Natural killer cell (primary cell): ENCODE results near the gene EBNA1BP2. TPM values are rescaled to one million over a fixed set of nuclear protein-coding genes. Genes with fewer than 3 reads are reported as not detected.
"Not testable (repeated sequence)": the region's sequence is repeated elsewhere in the genome, so short reads cannot be mapped to it uniquely, and the experiment has no call there.

Experiments used
- ATAC-seq, 3 donors: fragments of 150-1000 bp in 2 of 3; fragments of 200-7000 bp in 1 of 3; cut with Tn5 transposase; 1 replicate in 1 of 3; 2 replicates in 2 of 3; pipeline ENCODE4 v1.10.0; 2021; ENCODE audit warnings: mild to moderate bottlenecking in 2 of 3, moderate library complexity in 2 of 3
- DNase-seq, 2 donors: peaks; one replicate each; pipeline versions ENCODE4 v3.0.0 to v3.0.0-alpha.2; 2013 to 2021; ENCODE audit warnings: mixed read lengths in 1 of 2
- H3K27ac ChIP-seq: one replicate; pipeline ENCODE4 v1.5.1; 2013; ENCODE audit warnings: mild to moderate bottlenecking, low read length
- H3K27me3 ChIP-seq: one replicate; pipeline ENCODE4 v1.6.1; 2013; ENCODE audit warnings: low read length; ENCODE audit not compliant: control insufficient read depth, insufficient read depth
- H3K36me3 ChIP-seq: one replicate; pipeline ENCODE4 v1.6.1; 2013; ENCODE audit warnings: low read length; ENCODE audit not compliant: control insufficient read depth, insufficient read depth
- H3K4me1 ChIP-seq: one replicate; pipeline ENCODE4 v1.6.1; 2013; ENCODE audit warnings: low read length; ENCODE audit not compliant: control insufficient read depth, insufficient read depth
- H3K4me3 ChIP-seq: one replicate; pipeline ENCODE4 v1.5.1; 2013; ENCODE audit warnings: low read length
- H3K9me3 ChIP-seq: one replicate; pipeline ENCODE4 v1.6.1; 2013; ENCODE audit warnings: low read length; ENCODE audit not compliant: control insufficient read depth, insufficient read depth
- H3K27ac Mint-ChIP-seq, 2 donors: one replicate each; pipeline ENCODE4 v1.8.0; 2022; ENCODE audit warnings: mild to moderate bottlenecking in 2 of 2, mixed read lengths in 2 of 2, moderate library complexity in 1 of 2
- H3K27me3 Mint-ChIP-seq, 2 donors: one replicate each; pipeline ENCODE4 v1.8.0; 2022; ENCODE audit warnings: low read depth in 2 of 2, mixed read lengths in 2 of 2
- H3K36me3 Mint-ChIP-seq: one replicate; pipeline ENCODE4 v1.8.0; 2022; ENCODE audit warnings: mixed read lengths
- H3K4me1 Mint-ChIP-seq, 2 donors: one replicate each; pipeline ENCODE4 v1.8.0; 2022; ENCODE audit warnings: mixed read lengths in 2 of 2
- H3K4me3 Mint-ChIP-seq: one replicate; pipeline ENCODE4 v1.8.0; 2022; ENCODE audit warnings: mild to moderate bottlenecking, moderate library complexity, mixed read lengths
- H3K9me3 Mint-ChIP-seq, 2 donors: one replicate each; pipeline ENCODE4 v1.8.0; 2022; ENCODE audit warnings: mixed read lengths in 2 of 2
- CTCF ChIP-seq: fragments of 200-600 bp; IDR thresholded peaks from one replicate; pipeline ENCODE4 v1.8.0; 2022; ENCODE audit warnings: antibody characterized with exemption
- WGBS: methylation state at CpG from one replicate; pipeline ENCODE4 v1.1.7; 2013; ENCODE audit warnings: missing lambda C conversion rate; ENCODE audit not compliant: insufficient coverage; 5-methylcytosine and 5-hydroxymethylcytosine counted together
- intact Hi-C: fragments of 100-400 bp; cut with micrococcal nuclease; formaldehyde crosslinking; loops from one replicate; pipeline ENCODE4 v1.14.2; 2022
- total RNA-seq, 4 donors: library from RNA; stranded (reverse); fragments of 120-200 nt in 1 of 4; gene quantifications; one replicate each; pipeline versions ENCODE4 v1.2.3 to v1.2.4, GENCODE V29; 2013 to 2022

EBNA1BP2 gene
- total RNA-seq, 3 donors from 2014 or later (not counting 1 experiment from before 2014, with no cell fraction given): 21.2 to 28.5 (median 23.6) TPM

DNA sequence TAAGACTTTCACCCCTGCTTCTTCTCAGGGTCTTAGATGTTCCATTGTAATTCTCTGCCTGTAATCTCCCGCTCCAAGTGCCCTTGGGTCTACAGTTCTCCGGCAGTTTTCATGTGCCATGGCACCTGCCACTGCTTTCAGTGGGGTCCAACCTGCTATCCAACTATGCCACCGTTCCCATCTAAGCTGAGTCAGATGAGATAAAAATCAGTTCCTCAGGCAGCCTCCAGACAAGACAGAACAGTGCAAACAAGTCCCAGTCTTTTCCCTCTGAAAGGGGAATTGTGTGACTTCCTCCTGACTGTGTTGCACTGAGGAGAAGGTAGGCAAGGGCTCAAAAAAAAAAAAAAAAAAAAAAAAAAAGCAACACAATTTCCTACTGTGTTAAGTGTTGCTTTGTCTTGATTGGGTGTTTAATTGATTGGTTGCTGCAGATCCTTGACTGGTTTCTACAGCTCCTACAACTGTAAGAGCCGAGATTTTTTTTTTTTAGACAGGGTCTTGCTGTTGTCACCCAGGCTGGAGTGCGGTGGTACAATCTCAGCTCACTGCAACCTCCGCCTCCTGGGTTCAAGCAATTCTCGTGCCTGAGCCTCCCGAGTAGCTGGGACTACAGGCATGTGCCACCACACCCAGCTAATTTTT lies 50.7 kb downstream of the EBNA1BP2 start:
- Histone ChIP-seq H3K36me3 (no peaks in the 10 kb centered on the region), H3K4me3 (no peak overlapping the region), H3K27me3 (no peaks in the 10 kb centered on the region), H3K27ac (no peak overlapping the region), H3K4me1 (no peaks in the 10 kb centered on the region), H3K9me3 (no peaks in the 10 kb centered on the region)
- WGBS: 81% methylated on average over 8 of the region's 8 CpGs
- peaks cover 14 to 34% of the 10 kb centered on the region in 2 donors for H3K27me3 Mint-ChIP-seq
- H3K36me3 Mint-ChIP-seq: no peaks in the 10 kb centered on the region
- ATAC-seq (no peak), DNase-seq (no peak)
- intact Hi-C loops: no loop called here
- no peak for TF ChIP-seq CTCF
- H3K4me1 Mint-ChIP-seq: no peaks in the 10 kb centered on the region
- no peak overlapping the region for H3K4me3 Mint-ChIP-seq
- H3K27ac Mint-ChIP-seq: no peak overlapping the region
- no peaks in the 10 kb centered on the region for H3K9me3 Mint-ChIP-seq

DNA sequence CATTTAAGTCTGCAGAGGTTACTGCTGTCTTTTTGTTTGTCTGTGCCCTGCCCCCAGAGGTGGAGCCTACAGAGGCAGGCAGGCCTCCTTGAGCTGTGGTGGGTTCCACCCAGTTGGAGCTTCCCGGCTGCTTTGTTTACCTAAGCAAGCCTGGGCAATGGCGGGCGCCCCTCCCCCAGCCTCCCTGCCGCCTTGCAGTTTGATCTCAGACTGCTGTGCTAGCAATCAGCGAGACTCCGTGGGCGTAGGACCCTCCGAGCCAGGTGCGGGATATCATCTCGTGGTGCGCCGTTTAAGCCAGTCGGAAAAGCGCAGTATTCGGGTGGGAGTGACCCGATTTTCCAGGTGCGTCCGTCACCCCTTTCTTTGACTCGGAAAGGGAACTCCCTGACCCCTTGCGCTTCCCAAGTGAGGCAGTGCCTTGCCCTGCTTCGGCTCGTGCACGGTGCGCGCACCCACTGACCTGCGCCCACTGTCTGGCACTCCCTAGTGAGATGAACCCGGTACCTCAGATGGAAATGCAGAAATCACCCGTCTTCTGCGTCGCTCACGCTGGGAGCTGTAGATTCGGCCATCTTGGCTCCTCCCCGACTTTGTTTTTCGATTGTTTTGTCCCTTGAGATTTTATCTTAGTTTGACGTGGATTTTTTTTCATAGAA lies 52.0 kb downstream of the EBNA1BP2 start:
- 90% methylated on average over 20 of the region's 35 CpGs for WGBS
- H3K4me1 Mint-ChIP-seq, ATAC-seq, H3K9me3 Mint-ChIP-seq, DNase-seq, H3K27ac Mint-ChIP-seq, H3K36me3 ChIP-seq, H3K36me3 Mint-ChIP-seq, H3K4me1 ChIP-seq, H3K4me3 ChIP-seq, H3K27ac ChIP-seq, H3K9me3 ChIP-seq, intact Hi-C loops, H3K27me3 ChIP-seq, H3K4me3 Mint-ChIP-seq: not testable (repeated sequence)
- peaks cover 14 to 34% of the 10 kb centered on the region in 2 donors for H3K27me3 Mint-ChIP-seq

Other genes with a start within 250 kb of the EBNA1BP2 start
- gene SLC2A1, start 213.4 kb downstream of the EBNA1BP2 start, total RNA-seq: 100 to 1,000 TPM in 1 of 3 donors, 10 to 100 TPM in 2; 94.7 to 143 (median 95.1) TPM
- under 1 TPM in 1 of 3 donors, not detected in 2; 0.19 TPM for gene CFAP57, start within 50 bp of the EBNA1BP2 start, total RNA-seq
- gene TMEM125, start 97.7 kb upstream of the EBNA1BP2 start, total RNA-seq: not detected
- gene C1orf210, start 113.3 kb upstream of the EBNA1BP2 start, total RNA-seq: not detected
- gene TIE1, start 128.7 kb upstream of the EBNA1BP2 start, total RNA-seq: 10 to 100 TPM in 1 of 3 donors, 1 to 10 TPM in 2; 4.5 to 10.7 (median 6.7) TPM
- gene MPL, start 165.5 kb upstream of the EBNA1BP2 start, total RNA-seq: 1 to 10 TPM in 1 of 3 donors, under 1 TPM in 2; 0.43 to 1.7 (median 0.48) TPM
- 1 to 10 TPM in 1 of 3 donors, under 1 TPM in 2; 0.50 to 2.4 (median 0.96) TPM for gene CDC20, start 186.7 kb upstream of the EBNA1BP2 start, total RNA-seq
- 10 to 100 TPM; 53.2 to 73.0 (median 67.5) TPM for gene ELOVL1, start 195.7 kb upstream of the EBNA1BP2 start, total RNA-seq
- gene MED8, start 217.5 kb upstream of the EBNA1BP2 start, total RNA-seq: 10 to 100 TPM; 17.8 to 26.8 (median 22.0) TPM
- gene SZT2, start 217.6 kb upstream of the EBNA1BP2 start, total RNA-seq: 100 to 1,000 TPM; 103 to 128 (median 123) TPM